DND-41 (cell line): ENCODE measurements around the gene L3MBTL3.

Experiments used
- CTCF ChIP-seq: IDR thresholded peaks from 2 replicates; pipeline ENCODE4 v1.5.1; 2012; ENCODE audit warnings: borderline replicate concordance, low read length, moderate library complexity, mild to moderate bottlenecking; ENCODE audit not compliant: poor library complexity, severe bottlenecking; ENCODE audit errors: extremely low read depth
- EZH2 ChIP-seq: IDR thresholded peaks from 3 replicates; pipeline ENCODE4 v1.6.1; 2012; ENCODE audit warnings: borderline replicate concordance, low read depth, mild to moderate bottlenecking, moderate library complexity, low read length, inconsistent platforms; ENCODE audit not compliant: severe bottlenecking

- no peak for TF ChIP-seq CTCF
- TF ChIP-seq EZH2, result no peak
Observed at GRCh38 chr6:130041594-130041993, 23.2 kb downstream of the L3MBTL3 start.
